ENCODE data around the gene RAP1GDS1. TPM values are rescaled to one million over a fixed set of nuclear protein-coding genes. Genes with fewer than 3 reads are reported as not detected.

The RAP1GDS1 gene
- total RNA-seq, 1 donor from 2014 or later: 66.3 TPM

DNA sequence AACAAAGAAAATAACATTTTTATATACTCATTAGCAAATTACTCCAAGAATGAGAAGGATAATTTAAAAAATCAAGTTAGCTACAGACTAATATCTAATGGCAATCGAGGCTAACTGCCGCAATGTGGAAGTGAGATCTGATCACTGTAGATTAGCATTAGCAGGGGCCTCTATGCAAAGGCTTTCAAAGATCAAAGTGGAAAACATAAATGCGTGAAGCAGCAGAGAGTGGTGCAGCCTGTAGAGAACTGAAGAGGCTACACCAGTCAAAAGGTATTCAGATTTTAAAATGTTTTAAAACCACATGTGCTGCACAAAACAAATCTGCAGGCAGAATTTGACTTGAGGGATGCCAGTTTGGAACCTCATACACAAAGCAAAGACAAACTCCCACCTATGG, 24.0 kb upstream of the RAP1GDS1 start:
- no peak for FAIRE-seq
- no peak for DNase-seq (ENCODE audit: low read depth)
- Histone ChIP-seq H3K27me3 (ENCODE audit: control insufficient read depth, insufficient read depth, low read length) (no peaks in the 10 kb centered on the region), H3K36me3 (ENCODE audit: control insufficient read depth, insufficient read depth, low read length) (no peaks in the 10 kb centered on the region), H3K4me3 (ENCODE audit: low read depth, low read length) (no peak overlapping the region)
- TF ChIP-seq, protein P1, sequence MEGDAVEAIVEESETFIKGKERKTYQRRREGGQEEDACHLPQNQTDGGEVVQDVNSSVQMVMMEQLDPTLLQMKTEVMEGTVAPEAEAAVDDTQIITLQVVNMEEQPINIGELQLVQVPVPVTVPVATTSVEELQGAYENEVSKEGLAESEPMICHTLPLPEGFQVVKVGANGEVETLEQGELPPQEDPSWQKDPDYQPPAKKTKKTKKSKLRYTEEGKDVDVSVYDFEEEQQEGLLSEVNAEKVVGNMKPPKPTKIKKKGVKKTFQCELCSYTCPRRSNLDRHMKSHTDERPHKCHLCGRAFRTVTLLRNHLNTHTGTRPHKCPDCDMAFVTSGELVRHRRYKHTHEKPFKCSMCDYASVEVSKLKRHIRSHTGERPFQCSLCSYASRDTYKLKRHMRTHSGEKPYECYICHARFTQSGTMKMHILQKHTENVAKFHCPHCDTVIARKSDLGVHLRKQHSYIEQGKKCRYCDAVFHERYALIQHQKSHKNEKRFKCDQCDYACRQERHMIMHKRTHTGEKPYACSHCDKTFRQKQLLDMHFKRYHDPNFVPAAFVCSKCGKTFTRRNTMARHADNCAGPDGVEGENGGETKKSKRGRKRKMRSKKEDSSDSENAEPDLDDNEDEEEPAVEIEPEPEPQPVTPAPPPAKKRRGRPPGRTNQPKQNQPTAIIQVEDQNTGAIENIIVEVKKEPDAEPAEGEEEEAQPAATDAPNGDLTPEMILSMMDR (IDR thresholded peaks at IDR 0.05; ENCODE audit: insufficient read depth, low read length, severe bottlenecking): no peak

- Histone ChIP-seq H3K36me3 (ENCODE audit: control insufficient read depth, insufficient read depth, low read length) (no peaks in the 10 kb centered on the region), H3K4me3 (ENCODE audit: low read depth, low read length) (no peak overlapping the region), H3K27me3 (ENCODE audit: control insufficient read depth, insufficient read depth, low read length) (no peaks in the 10 kb centered on the region)
- DNase-seq (ENCODE audit: low read depth) (no peak), FAIRE-seq (no peak)
- TF ChIP-seq, protein P1 (IDR thresholded peaks at IDR 0.05; ENCODE audit: insufficient read depth, low read length, severe bottlenecking): no peak
These were observed 19.1 kb upstream of the RAP1GDS1 start for GRCh38 chr4:98242063-98242462.

DNA sequence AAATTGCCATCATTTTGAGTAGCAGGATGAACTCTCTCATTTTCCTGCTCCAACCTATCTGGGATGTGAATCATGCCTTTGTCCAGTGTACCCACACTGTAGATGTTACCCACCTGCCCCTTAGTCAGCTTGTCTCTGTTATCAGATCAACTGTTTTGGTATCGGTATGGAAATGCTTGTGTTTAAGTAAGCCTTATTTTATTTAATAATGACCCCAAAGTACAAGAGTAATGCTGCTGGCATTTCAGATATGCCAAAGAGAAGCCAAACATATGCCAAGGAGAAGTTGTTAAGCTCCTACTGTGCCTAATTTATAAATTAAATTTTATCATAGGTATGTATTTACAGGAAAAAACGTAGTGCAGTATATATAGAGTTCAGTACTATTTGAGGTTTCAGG, 18.6 kb upstream of the RAP1GDS1 start:
- TF ChIP-seq, protein P1 (IDR thresholded peaks at IDR 0.05; ENCODE audit: insufficient read depth, low read length, severe bottlenecking): no peak
- FAIRE-seq (no peak), DNase-seq (ENCODE audit: low read depth) (peak; percentile 13)
- Histone ChIP-seq H3K27me3 (ENCODE audit: control insufficient read depth, insufficient read depth, low read length) (no peaks in the 10 kb centered on the region), H3K36me3 (ENCODE audit: control insufficient read depth, insufficient read depth, low read length) (no peaks in the 10 kb centered on the region), H3K4me3 (ENCODE audit: low read depth, low read length) (no peak overlapping the region)

- Histone ChIP-seq H3K36me3 (ENCODE audit: control insufficient read depth, insufficient read depth, low read length) (no peaks in the 10 kb centered on the region), H3K4me3 (ENCODE audit: low read depth, low read length) (no peak overlapping the region), H3K27me3 (ENCODE audit: control insufficient read depth, insufficient read depth, low read length) (no peaks in the 10 kb centered on the region)
- TF ChIP-seq, protein P1 (IDR thresholded peaks at IDR 0.05; ENCODE audit: insufficient read depth, low read length, severe bottlenecking): no peak
- DNase-seq (ENCODE audit: low read depth) (no peak), FAIRE-seq (no peak)
These were observed 16.0 kb upstream of the RAP1GDS1 start for GRCh38 chr4:98245226-98245625.

DNA sequence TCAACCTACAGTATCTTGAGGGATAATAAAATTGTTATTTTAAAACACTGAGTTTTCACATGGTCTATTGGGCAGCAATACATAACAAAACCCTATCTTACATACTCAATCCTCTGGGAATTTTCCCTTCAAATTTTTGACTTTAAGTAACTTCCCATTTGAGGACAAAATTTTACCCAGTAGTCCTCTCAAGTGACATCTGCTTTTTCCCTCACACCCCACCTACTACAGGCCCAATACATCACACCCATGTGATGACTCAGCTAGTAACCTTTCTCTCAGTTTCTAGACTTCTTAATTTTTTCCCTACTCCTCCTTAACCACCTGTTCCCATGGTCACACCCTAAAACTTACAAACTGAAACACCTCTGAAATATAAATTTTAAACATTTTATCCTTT, 12.2 kb upstream of the RAP1GDS1 start:
- no peak overlapping the region for H3K4me3 ChIP-seq (ENCODE audit: low read depth, low read length)
- no peaks in the 10 kb centered on the region for H3K27me3 ChIP-seq (ENCODE audit: control insufficient read depth, insufficient read depth, low read length)
- TF ChIP-seq, protein P1 (IDR thresholded peaks at IDR 0.05; ENCODE audit: insufficient read depth, low read length, severe bottlenecking): no peak
- no peaks in the 10 kb centered on the region for H3K36me3 ChIP-seq (ENCODE audit: control insufficient read depth, insufficient read depth, low read length)
- no peak for FAIRE-seq
- no peak for DNase-seq (ENCODE audit: low read depth)

- FAIRE-seq (no peak), DNase-seq (ENCODE audit: low read depth) (no peak)
- TF ChIP-seq, protein P1 (IDR thresholded peaks at IDR 0.05; ENCODE audit: insufficient read depth, low read length, severe bottlenecking): no peak
- H3K36me3 ChIP-seq (ENCODE audit: control insufficient read depth, insufficient read depth, low read length): no peaks in the 10 kb centered on the region
- no peaks in the 10 kb centered on the region for H3K27me3 ChIP-seq (ENCODE audit: control insufficient read depth, insufficient read depth, low read length)
- no peak overlapping the region for H3K4me3 ChIP-seq (ENCODE audit: low read depth, low read length)
These were observed 11.4 kb upstream of the RAP1GDS1 start for GRCh38 chr4:98249831-98250230.

Measured in bronchial epithelial cell (primary cell).